Measurements from ENCODE around the gene MCTP1.

DNA sequence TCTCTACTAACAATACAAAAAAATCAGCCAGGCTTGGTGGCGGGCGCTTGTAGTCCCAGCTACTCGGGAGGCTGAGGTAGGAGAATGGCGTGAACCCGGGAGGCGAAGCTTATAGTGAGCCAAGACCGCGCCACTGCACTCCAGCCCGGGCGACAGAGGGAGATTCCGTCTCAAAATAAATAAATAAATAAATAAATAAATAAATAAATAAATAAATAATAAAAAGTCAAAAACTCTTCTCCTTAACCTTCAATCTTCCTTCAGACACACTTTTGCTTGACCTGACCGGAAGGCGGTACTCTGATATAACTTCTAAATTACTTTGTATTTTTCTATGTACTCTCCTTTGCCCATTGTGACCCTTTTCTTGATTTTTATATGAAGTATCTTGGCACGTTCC is 364.3 kb downstream of the MCTP1 start:
- TF ChIP-seq, protein P1, sequence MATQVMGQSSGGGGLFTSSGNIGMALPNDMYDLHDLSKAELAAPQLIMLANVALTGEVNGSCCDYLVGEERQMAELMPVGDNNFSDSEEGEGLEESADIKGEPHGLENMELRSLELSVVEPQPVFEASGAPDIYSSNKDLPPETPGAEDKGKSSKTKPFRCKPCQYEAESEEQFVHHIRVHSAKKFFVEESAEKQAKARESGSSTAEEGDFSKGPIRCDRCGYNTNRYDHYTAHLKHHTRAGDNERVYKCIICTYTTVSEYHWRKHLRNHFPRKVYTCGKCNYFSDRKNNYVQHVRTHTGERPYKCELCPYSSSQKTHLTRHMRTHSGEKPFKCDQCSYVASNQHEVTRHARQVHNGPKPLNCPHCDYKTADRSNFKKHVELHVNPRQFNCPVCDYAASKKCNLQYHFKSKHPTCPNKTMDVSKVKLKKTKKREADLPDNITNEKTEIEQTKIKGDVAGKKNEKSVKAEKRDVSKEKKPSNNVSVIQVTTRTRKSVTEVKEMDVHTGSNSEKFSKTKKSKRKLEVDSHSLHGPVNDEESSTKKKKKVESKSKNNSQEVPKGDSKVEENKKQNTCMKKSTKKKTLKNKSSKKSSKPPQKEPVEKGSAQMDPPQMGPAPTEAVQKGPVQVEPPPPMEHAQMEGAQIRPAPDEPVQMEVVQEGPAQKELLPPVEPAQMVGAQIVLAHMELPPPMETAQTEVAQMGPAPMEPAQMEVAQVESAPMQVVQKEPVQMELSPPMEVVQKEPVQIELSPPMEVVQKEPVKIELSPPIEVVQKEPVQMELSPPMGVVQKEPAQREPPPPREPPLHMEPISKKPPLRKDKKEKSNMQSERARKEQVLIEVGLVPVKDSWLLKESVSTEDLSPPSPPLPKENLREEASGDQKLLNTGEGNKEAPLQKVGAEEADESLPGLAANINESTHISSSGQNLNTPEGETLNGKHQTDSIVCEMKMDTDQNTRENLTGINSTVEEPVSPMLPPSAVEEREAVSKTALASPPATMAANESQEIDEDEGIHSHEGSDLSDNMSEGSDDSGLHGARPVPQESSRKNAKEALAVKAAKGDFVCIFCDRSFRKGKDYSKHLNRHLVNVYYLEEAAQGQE (IDR thresholded peaks at IDR 0.05; ENCODE audit: insufficient replicate concordance, low read depth), result no peak
- TF ChIP-seq, protein P2, sequence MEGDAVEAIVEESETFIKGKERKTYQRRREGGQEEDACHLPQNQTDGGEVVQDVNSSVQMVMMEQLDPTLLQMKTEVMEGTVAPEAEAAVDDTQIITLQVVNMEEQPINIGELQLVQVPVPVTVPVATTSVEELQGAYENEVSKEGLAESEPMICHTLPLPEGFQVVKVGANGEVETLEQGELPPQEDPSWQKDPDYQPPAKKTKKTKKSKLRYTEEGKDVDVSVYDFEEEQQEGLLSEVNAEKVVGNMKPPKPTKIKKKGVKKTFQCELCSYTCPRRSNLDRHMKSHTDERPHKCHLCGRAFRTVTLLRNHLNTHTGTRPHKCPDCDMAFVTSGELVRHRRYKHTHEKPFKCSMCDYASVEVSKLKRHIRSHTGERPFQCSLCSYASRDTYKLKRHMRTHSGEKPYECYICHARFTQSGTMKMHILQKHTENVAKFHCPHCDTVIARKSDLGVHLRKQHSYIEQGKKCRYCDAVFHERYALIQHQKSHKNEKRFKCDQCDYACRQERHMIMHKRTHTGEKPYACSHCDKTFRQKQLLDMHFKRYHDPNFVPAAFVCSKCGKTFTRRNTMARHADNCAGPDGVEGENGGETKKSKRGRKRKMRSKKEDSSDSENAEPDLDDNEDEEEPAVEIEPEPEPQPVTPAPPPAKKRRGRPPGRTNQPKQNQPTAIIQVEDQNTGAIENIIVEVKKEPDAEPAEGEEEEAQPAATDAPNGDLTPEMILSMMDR (IDR thresholded peaks at IDR 0.05; ENCODE audit: insufficient read depth, low read length), result no peak
- TF ChIP-seq POLR2AphosphoS5 (IDR thresholded peaks at IDR 0.05; ENCODE audit: low read depth), result no peak
